C4-2B (cell line): ENCODE data around the gene SGIP1.

ENCODE experiments used
- CTCF ChIP-seq: fragments of 450-650 bp; conservative IDR thresholded peaks from 2 replicates; pipeline ENCODE4 v1.5.1; 2017; ENCODE audit warnings: mild to moderate bottlenecking
- ZFX ChIP-seq: fragments of 450-650 bp; IDR thresholded peaks from 2 replicates; pipeline ENCODE4 v1.6.1; 2017

- no peak for TF ChIP-seq CTCF
- no peak for TF ChIP-seq ZFX
Observed at GRCh38 chr1:66517959-66518358, 16.0 kb upstream of the SGIP1 start.
